Superior temporal gyrus (tissue), 1 donor: Measurements from ENCODE around the gene SERPINA12.

ENCODE experiments used
- DNase-seq: peaks from one replicate; pipeline ENCODE4 v3.0.0-alpha.2; 2016; ENCODE audit errors: extremely low spot score

Gene SERPINA12, protein sequence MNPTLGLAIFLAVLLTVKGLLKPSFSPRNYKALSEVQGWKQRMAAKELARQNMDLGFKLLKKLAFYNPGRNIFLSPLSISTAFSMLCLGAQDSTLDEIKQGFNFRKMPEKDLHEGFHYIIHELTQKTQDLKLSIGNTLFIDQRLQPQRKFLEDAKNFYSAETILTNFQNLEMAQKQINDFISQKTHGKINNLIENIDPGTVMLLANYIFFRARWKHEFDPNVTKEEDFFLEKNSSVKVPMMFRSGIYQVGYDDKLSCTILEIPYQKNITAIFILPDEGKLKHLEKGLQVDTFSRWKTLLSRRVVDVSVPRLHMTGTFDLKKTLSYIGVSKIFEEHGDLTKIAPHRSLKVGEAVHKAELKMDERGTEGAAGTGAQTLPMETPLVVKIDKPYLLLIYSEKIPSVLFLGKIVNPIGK

DNA sequence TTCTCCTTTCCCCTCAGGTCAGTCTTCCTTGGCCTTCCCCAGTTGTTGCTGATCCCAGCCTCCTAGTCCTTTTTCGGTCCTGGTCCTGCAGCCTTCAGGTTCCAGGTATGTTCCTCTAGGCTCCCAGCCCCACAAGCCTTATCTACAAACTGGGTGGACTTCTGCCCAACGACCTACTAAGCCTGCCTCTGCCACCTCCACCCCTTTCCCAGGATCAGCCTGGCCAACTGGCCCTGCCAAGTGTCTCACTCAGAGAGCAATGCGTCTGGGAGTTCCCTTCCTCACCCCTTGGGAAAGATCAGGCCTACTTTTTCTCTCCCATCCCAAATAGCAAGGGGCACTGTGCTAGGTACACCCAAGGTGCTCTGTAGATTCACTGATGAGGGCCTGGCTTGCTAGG is at the start of gene SERPINA12:
Gene SERPINA12, minus strand, starts transcription at position 114 of the 400 bp plus-strand sequence. CDS start 11,072 bp downstream, outside the sequence.
- DNase-seq: no peak

DNA sequence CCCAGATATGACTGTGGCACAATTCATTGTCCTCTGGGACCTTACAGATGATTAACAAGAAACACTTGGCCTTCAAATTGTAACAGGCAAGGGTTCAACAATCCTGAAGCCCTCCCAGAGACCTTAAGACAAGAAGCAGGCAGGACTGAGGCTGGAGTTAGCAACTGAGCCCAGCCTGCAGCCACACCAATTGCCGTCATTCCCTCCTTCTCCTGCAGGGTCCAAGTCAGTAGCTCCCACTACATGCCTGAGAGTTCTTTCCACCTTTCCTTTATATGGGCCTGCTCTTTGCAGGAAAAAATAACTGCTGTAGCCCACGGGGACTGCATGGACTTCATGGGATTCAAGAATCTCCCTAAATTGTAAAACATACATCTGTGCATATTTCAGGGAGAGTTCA is 49.6 kb upstream of the SERPINA12 start:
- no peak for DNase-seq

DNA sequence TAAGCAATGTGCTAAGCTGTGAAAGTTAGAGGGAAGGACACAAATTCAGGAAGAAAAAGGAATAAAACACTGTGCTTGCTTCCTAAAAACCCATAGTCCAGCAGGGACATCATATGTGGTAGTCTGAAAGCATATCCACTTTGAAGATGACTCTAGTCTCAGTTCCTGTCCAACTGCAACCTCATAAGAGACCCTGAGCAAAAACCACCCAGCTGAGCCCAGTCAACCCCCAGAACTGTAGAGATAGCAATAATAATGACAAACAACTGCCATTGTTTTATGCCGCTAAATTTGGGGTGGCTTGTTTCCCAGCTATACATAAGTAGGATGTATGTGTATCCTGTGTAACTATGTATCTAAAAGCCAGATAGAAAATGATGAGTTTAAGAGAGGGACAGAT is 48.1 kb upstream of the SERPINA12 start:
- no peak for DNase-seq

DNA sequence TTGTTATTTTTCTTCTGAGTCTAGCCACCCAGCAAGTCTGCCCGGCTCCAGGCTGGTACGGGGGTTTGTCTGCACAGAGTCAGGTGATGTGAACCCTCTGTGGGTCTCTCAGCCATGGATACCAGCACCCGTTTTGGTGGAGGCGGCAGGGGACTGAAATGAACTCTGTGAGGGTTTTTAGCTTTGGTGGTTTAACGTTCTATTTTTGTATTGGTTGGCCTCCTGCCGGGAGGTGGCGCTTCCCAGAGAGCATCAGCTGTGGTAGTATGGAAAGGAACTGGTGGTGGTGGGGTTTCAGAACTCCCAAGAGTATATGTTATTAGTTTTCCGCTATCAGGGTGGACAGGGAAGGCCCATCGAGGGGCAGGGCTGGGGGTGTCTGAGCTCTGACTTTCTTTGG is 46.7 kb upstream of the SERPINA12 start:
- no peak for DNase-seq

DNA sequence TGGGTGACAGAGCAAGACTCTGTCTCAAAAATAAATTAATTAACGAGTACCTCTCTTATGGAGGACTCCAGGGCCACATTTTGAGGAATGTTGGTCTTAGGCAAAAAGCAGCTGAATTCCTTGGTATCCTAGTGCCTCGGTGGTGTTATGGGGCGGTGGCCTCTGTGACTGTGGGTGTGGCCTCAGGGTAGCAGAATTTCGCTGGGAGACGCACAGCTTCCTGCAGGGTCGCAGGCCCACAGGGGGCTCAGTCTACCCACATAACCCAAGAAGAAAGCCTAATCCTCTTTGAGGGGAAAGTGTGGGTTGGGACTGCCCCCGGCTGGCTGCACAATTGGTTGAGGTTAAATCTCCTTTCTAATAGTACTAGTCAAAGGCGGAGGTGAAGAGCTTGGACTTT is 40.8 kb upstream of the SERPINA12 start:
- DNase-seq: no peak

DNA sequence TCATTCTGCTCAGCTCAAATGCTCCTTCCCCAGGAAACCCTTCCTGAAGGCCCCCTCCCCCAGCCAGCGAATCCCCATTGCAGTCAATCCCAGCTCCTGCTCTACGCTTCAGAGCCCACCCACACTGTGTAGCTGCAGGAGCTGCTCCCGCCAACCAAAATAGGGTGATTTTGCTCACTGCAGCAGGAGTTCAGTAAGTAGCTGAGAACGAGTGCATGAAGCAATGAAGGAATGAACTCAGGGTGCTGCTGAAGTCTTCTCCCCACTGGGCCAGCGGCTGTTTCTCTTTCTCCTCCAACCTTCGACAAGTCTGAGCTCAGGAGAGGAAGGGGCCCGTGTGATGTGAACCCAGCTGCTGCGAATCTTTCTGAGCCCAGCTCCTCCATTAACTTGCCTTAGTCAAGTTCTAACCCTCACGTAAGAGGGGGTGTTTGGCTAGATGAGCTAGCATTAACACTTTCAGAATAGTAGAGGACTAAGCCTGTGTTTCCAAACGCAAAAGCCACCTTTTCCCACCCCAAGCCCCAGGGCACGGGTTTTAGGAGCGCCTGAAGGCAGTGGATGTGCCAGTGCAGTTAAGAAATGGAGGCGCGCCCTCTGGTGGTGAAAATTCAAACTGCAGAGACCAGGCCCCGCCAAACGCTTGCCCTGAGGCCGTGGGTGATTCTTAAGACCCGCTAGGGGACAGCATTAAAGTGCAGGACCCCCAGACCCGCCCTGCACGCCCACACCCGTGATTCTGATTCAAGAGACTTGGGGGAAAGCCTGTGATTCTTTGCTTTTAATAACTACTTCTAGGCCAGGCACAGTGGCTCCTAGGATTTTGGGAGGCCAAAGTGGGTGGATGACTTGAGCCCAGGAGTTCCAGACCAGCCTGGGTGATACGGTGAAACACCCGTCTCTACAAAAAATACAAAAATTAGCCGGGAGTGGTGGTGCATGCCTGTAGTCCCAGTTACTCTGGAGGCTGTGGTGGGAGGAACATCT is 40.0 kb upstream of the SERPINA12 start:
- peak; percentile 80 for DNase-seq

DNA sequence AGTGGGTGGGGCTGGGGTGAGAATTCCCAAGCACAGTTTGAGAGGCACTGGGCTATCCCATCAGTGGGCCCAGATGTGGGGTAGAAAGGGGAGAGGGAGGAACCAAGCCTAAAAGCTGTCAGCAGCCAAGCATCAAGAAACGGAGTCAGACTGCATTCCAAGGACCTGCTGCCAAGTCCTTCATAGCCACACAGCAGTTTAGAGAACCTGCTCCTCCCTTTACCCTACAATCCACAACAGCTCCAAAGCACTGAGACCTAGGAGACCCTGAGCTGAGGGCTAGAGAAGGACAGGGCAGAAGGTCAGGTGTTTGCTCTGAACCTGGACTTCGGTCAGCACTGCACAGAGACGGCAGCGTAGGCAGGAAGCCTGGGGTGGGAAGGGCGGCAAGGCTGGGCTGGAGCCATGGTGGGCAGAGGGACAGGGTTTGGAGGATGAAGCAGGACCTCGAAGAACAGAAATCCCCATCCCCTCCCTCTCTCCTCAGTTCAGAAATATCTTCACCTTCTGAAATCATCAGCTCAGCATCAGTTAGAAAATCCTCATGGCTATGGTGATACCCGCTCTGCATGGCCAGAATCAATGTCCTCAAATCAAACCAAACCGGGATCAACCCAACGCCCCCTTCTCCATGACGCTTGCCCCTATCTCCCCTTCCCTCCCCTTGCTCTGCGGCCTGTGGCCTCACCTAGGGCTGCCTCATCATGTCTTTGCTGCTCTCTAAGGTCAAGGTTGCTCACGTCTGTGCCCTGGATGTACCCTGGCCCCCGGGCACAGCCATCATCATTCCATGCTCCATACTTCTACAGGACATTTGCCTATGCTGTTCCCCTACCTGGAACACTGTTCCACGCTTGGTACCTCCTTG is 39.1 kb upstream of the SERPINA12 start:
- DNase-seq: no peak

DNA sequence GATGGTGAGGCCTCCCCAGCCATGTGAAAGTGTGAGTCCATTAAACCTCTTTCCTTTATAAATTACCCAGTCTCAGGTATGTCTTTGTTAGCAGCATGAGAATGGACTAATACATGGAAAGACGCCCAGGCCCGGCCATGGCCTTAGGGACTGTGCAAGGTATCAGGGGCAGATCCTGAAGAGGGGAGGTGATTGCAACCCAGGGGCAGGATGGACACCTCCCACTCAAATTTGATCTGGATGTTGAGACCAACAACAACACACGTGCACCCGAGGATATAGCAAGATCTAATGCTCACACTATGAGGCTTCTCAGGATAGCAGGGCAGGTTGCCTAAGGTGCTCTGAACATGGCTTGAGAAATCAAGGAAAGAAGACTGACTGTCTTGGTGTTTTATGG is 38.5 kb upstream of the SERPINA12 start:
- DNase-seq: no peak

DNA sequence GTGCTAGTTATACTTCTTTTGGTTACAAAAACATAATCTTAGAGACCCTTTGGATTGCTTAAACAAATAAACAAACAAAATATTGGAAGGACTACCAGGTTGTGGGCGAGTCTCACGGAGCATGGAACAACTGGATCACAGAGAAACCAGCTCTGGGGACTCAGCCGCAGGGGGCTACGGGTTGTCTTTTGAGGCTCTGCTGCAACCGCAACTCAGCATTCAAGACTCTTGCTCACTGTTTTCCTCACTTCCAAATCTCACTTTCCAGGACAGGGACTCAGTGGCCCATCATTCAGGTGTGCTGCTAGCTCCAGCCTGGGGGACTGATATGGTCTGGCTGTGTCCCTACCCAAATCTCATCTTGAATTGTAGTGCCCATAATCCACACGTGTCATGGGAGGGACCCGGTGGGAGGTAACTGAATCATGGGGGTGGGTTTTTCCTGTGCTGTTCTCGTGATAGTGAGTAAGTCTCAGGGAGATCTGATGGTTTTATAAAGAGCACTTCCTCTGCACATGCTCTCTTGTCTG is 37.9 kb upstream of the SERPINA12 start:
- no peak for DNase-seq

DNA sequence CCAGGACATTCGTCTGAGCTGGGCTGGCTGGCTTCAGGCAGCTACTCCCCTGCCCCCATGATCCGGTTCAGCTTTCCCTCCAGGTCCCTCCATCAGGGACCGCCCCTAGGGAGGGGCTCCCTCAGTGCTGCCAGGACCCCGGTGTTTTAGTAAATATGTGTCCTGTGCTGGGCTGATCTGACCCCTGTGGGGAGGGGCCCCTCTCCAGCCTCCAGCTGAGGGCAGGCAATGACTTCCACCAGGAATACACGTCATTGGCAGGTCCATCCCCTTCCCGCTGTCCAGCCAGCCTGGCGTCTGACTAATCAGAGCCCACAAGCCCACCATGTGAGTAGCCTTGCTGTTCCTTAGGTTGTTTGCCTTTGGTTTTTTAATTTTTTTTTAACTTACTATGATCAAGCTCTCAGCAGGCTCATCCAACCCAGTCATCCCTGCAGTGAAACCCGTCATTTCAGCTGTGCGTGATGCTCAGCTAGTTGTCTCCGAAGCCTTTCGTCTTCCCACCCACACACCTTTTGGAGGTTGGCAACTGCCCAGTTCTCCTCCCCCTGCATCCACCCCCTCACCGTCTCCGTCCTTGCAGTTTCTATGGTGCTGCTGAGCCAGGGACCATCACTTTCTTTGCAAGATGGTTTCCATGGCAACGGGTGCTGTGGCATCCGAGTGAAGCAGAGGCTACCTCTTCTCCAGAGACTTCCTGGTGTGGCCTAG is 36.0 kb upstream of the SERPINA12 start:
- peak; percentile 67 for DNase-seq

DNA sequence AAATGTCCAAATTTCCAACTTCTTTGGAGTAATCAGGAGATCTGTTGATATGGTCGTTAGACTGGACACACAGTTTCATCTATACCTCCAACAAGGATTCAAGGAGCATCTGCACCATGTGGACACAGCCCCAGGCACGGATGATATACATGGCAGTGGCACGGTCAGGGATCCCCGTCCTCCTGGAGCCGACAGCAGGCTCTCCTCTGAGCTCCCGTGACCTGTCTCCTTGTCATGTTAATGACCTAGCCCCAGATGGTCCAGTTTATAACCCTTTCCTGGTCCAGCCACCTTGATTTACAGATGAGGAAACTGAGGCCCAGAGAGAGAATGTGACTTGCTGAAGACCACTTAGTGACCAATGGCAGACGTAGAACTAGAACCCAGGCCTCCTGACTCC is 35.5 kb upstream of the SERPINA12 start:
- DNase-seq: no peak

DNA sequence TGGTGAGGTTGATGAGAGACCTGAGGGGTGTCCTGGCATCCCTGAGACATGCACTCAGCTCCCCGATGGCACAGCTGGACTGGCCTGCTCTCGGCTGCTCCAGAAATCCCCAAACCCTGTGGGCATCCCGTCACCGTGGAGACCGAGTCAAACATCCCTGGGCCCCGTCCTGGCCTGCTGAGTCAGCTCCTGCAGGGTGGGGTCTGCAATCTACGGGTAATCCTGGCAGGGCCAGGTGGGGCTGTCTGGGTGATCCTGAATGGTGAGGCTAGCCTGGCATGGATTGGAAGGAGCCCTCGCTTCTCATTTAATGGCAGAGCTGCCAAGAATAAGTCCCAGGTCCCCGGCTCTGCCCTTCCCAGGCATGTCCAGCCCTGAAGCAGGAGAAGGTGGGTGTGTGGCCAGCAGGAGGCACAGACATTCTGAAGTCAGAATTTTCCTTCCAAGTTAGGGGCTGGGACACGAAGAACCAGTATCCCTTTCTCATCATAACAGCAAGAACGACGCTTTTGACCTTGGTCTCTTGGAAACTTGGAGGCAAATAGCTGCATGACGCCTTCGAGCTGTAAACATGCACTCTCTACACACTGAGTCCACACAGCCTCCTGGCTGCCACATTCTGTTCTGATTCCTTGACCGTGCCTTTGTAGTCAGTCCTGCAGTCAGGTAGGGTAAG is 34.3 kb upstream of the SERPINA12 start:
- no peak for DNase-seq

DNA sequence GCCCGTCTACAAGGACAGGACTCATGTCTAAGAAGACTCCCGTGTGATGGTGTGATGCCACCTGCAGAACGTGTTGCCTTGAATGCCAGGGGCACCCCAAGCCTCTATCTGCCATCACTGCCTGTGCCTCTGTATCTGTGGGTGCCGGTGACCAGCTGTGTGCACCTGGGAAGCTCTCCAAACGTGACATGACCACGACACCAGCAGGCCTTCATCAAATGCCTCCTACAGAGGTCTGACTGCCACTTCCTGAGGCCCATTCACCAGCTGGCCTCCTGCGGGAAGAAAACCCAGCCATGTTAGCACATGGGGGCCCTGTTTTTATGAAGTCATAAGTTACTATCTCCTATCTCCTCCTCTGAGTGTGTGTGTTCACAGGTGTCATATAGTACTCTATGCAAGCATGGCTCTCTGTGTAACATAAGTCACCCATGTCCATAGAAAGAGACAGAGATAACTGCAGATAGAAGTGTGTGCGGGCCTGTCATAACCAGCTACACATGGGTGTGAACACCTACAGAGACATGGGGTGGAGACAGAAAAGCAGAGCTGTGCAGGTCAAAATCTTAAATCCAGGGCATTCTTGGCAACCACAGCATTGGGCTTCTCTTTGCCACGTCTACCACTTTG is 33.7 kb upstream of the SERPINA12 start:
- DNase-seq: no peak

DNA sequence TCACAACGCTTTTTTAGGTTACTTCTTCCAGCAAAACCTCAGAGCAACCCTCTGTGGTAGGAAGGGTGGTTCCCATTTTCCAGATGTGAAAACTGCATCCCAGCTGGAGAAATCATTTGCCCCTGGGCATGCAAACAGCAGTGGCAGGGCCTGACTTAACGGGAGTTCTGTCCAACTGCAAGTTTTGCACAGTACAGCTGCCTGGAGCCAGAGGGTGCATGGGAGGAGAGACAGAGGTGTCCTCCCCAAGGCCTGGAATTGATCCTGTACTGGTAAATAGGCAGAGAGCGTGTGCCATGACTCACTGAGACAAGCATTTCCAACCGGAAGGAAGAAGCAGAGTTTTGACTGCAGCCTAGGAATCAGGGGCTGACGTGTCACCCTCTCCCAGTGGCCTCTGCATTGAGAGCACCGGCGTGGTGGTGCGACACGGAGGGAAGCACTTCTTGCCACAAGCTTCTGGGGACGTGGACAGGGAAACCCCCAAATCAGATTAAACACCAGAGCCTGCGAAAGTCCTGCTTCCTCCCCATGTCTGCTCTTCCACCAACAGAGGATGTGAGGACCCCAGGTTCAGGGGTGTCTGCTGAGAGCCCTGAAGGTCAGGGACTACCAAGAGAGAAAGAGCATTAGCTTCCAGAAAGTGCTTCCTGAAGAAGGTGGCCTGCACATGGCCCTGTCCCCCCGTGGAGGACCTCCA is 33.0 kb upstream of the SERPINA12 start:
- DNase-seq: no peak

DNA sequence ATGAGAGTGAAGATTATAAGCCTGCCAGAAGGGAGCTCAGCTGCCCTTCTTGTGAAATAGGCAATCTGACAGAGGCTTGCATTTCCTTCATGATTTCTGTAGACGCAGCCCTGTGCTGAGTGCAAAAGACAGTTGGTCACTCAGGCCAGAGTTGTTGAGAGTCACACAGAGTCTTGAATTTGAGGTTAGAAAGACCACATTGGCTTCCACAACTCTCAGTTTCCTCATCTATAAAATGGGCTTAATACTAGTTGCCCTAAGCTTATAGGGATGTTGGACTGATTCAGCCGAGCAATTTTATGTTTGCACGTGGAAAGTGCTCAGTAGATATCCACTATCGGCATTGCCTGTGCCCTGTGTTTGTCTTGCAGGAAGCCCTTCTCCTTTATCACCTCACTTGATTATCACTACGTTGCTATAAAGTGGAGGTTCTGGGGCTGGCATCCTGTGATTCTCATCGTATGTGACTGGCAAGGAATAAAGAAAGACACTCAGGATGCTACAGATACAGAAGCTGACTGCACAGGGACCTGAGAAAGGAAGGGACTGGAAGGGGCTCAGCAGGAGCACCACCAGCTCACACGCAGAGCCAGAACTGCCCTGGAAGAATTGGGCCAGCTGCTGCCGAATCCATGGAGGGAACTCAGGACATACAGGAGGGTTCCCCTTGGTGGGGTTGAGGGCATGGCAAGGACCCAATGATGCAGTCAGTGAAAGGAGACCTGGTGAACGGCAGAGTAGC is 32.1 kb upstream of the SERPINA12 start:
- DNase-seq: no peak

DNA sequence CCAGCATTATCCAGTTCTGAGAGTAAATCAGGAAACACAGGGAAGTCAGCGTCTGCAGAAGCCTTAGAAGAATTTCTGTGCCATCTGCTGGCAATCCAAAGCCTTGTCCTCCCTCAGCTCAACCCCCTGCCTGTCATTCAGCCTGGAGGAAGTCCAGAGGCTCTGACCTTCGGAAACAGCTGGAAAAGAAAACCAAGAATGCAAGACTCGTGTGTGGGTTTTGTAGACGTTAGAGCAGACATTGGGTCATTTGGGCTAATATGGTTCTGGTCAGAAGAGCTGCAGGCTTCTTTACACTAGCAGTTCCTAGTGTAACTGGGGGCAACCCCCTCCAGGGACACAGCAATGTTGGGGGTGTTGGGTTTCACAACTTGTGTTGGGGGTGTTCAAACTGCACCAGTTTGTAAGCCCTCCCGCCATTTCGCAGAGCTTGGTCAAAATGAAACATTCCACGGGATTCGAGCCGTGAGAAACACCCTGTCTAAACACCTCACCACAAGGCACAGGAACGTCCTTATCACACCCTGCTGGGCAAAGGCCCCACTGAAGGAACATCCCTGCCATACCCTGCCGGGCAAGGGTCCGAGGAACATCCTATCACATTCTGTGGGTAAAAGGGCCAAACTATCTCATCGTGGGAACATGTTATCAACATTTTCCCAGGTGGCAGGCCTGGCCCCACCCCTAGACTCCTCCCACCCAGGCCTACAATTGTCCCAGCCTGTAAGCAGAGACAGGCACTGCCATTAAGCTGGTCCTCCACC is 30.9 kb upstream of the SERPINA12 start:
- DNase-seq: no peak

DNA sequence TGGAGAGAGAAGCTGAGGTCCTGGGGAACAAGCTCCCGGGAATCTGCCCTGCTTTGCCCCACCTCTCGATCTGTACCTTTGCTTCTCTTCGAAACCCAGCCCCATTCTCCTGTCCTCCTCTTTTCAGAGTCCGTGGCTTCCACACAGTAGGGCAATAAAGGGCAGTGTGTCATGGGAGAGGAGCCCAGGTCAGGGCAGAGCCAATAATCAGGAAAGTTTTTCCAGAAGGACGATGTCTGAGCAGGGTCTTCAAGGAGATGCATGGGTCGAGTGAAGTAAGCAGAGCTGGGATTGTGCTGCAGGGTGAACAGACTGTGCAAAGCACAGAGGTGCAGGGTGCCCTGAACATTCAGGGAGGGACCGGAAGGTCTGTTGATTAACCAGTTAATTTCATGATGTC is 29.9 kb upstream of the SERPINA12 start:
- DNase-seq: no peak
